SK-N-SH (cell line): ENCODE results near the gene NOCT. TPM values are rescaled to one million over a fixed set of nuclear protein-coding genes. Genes with fewer than 3 reads are reported as not detected.

Experiments
- CTCF ChIA-PET: fragments of 300-600, 350-600 bp; formaldehyde crosslinking; extraction: SDS; loops from one replicate; lab custom pipeline; 2021; lab: Yijun Ruan, JAX
- POLR2A ChIA-PET: fragments of 350-600 bp; sonication (Branson Sonifier 250); formaldehyde crosslinking; extraction: SDS; loops from one replicate; lab custom pipeline; 2020; ENCODE audit warnings: antibody characterized with exemption, inconsistent platforms; lab: Yijun Ruan, JAX
- DNase-seq: peaks from one replicate; pipeline ENCODE4 v3.0.0; 2012
- H2AFZ ChIP-seq: fragments of 200-600 bp; sonication (generic); 2 replicates; pipeline ENCODE4 v1.8.1; 2016; ENCODE audit warnings: antibody characterized with exemption, mild to moderate bottlenecking, low read depth
- H3F3A ChIP-seq: fragments of 200-600 bp; sonication (generic); replicated peaks from 2 replicates; pipeline ENCODE3; 2016; ENCODE audit warnings: antibody characterized with exemption, mild to moderate bottlenecking; ENCODE audit not compliant: insufficient read depth
- H3K27ac ChIP-seq, 2 experiments: fragments of 200-500 bp in 1 of 2; fragments of 200-600 bp in 1 of 2; sonication (Bioruptor generic) in 1 of 2; sonication (generic), shearing (Covaris generic) in 1 of 2; 2 replicates each; pipeline versions ENCODE4 v1.5.1 to v1.6.1; 2014 to 2016; ENCODE audit warnings: low read depth in 2 of 2, inconsistent platforms in 1 of 2, low read length in 1 of 2, mild to moderate bottlenecking in 1 of 2, mixed read lengths in 1 of 2
- H3K27me3 ChIP-seq: fragments of 200-600 bp; sonication (generic), shearing (Covaris generic); 2 replicates; pipeline ENCODE4 v1.6.1; 2016; ENCODE audit warnings: mixed run types; ENCODE audit not compliant: insufficient read depth
- H3K36me3 ChIP-seq, 2 experiments: fragments of 200-500 bp in 1 of 2; fragments of 200-600 bp in 1 of 2; sonication (Bioruptor generic) in 1 of 2; sonication (generic) in 1 of 2; replicated peaks in 1 of 2; 2 replicates each; pipeline versions ENCODE3 to v1.5.1; 2014 to 2016; ENCODE audit warnings: low read length in 1 of 2, mild to moderate bottlenecking in 1 of 2; ENCODE audit not compliant: insufficient read depth in 2 of 2, control insufficient read depth in 1 of 2
- H3K4me1 ChIP-seq, 2 experiments: fragments of 200-500 bp in 1 of 2; fragments of 200-600 bp in 1 of 2; sonication (Bioruptor generic) in 1 of 2; sonication (generic), shearing (Covaris generic) in 1 of 2; 2 replicates each; pipeline versions ENCODE4 v1.5.1 to v1.6.1; 2014 to 2016; ENCODE audit warnings: low read depth in 1 of 2, low read length in 1 of 2, mixed run types in 1 of 2; ENCODE audit not compliant: insufficient read depth in 2 of 2, control insufficient read depth in 1 of 2
- H3K4me2 ChIP-seq: fragments of 200-600 bp; sonication (generic), shearing (Covaris generic); 2 replicates; pipeline ENCODE4 v1.6.1; 2017; ENCODE audit warnings: mixed run types
- H3K4me3 ChIP-seq, 2 experiments: fragments of 200-500 bp in 1 of 2; fragments of 200-600 bp in 1 of 2; sonication (Bioruptor generic) in 1 of 2; sonication (generic), shearing (Covaris generic) in 1 of 2; 2 replicates each; pipeline versions ENCODE4 v1.5.1 to v1.8.1; 2014 to 2016; ENCODE audit warnings: low read depth in 2 of 2, inconsistent platforms in 1 of 2, low read length in 1 of 2, mild to moderate bottlenecking in 1 of 2, mixed read lengths in 1 of 2, moderate library complexity in 1 of 2
- H3K79me2 ChIP-seq: fragments of 200-600 bp; sonication (generic); 2 replicates; pipeline ENCODE4 v1.8.1; 2017; ENCODE audit warnings: mild to moderate bottlenecking; ENCODE audit not compliant: insufficient read depth
- H3K9ac ChIP-seq: fragments of 200-600 bp; sonication (generic); 2 replicates; pipeline ENCODE4 v1.6.1; 2017; ENCODE audit warnings: mixed run types
- H3K9me2 ChIP-seq: fragments of 200-600 bp; sonication (generic); 2 replicates; pipeline ENCODE4 v1.6.1; 2017; ENCODE audit warnings: mixed run types
- H3K9me3 ChIP-seq: fragments of 200-600 bp; sonication (generic); 2 replicates; pipeline ENCODE4 v1.6.1; 2017; ENCODE audit warnings: mixed run types, mild to moderate bottlenecking, moderate library complexity
- H4K20me1 ChIP-seq: fragments of 200-600 bp; sonication (generic); 2 replicates; pipeline ENCODE4 v1.6.1; 2017; ENCODE audit warnings: mild to moderate bottlenecking, mixed run types; ENCODE audit not compliant: insufficient read depth
- CTCF ChIP-seq: fragments of 200-600 bp; sonication (generic); IDR thresholded peaks from 2 replicates; pipeline ENCODE4 v1.6.1; 2017; ENCODE audit warnings: antibody characterized with exemption, mild to moderate bottlenecking, moderate library complexity
- FOSL2 ChIP-seq: IDR thresholded peaks from 2 replicates; pipeline ENCODE4 v1.4.0; 2012; ENCODE audit warnings: low read depth, mild to moderate bottlenecking, moderate library complexity, borderline replicate concordance
- JUND ChIP-seq: IDR thresholded peaks from 2 replicates; pipeline ENCODE4 v1.4.0; 2012
- MAX ChIP-seq: IDR thresholded peaks from 2 replicates; pipeline ENCODE4 v1.4.0; 2012; ENCODE audit warnings: low read depth
- NRF1 ChIP-seq: IDR thresholded peaks from 2 replicates; pipeline ENCODE4 v1.6.1; 2012; ENCODE audit warnings: low read depth, mild to moderate bottlenecking, low read length
- PBX3 ChIP-seq: IDR thresholded peaks from 2 replicates; pipeline ENCODE4; 2012
- RXRA ChIP-seq: IDR thresholded peaks from 2 replicates; pipeline ENCODE4 v1.4.0; 2012; ENCODE audit warnings: low read depth, mild to moderate bottlenecking, borderline replicate concordance
- SMC3 ChIP-seq: IDR thresholded peaks from 2 replicates; pipeline ENCODE4 v1.6.1; 2012; ENCODE audit warnings: low read depth, low read length, improper control_type of control experiment
- TAF1 ChIP-seq: IDR thresholded peaks from 2 replicates; pipeline ENCODE4 v1.6.1; 2012; ENCODE audit warnings: low read depth, mild to moderate bottlenecking, low read length, moderate library complexity, borderline replicate concordance
- USF1 ChIP-seq: IDR thresholded peaks from 2 replicates; pipeline ENCODE4 v1.4.0; 2012; ENCODE audit warnings: low read depth, borderline replicate concordance
- WGBS: methylation state at CpG from one replicate; pipeline ENCODE4 v1.1.6; 2017; ENCODE audit warnings: low lambda C conversion rate; 5-methylcytosine and 5-hydroxymethylcytosine counted together
- polyA plus RNA-seq, 3 experiments: library from polyadenylated mRNA; depleted of rRNA; stranded (reverse); fragments of >200 nt; gene quantifications; 2 replicates each; pipeline ENCODE4 v1.2.3, GENCODE V29; 2012
- TF ChIP-seq, protein P1 (sequence below): IDR thresholded peaks from 2 replicates; pipeline ENCODE4 v1.6.1; 2012; ENCODE audit warnings: mild to moderate bottlenecking, low read depth, low read length, moderate library complexity

NOCT gene
- polyA plus RNA-seq, 1 of the 3 experiments (the other 2 are of a cell fraction) = 3.8 TPM

- no peaks in the 10 kb centered on the region for H3K9me3 ChIP-seq
- no peak overlapping the region for H2AFZ ChIP-seq
- H3K79me2 ChIP-seq = peaks cover 76% of the 10 kb centered on the region
- no peak for DNase-seq
- H3K4me2 ChIP-seq = no peak overlapping the region
- H3K27ac ChIP-seq = no peak overlapping the region
- no peaks in the 10 kb centered on the region for H3K27me3 ChIP-seq
- H3K9me2 ChIP-seq = no peaks in the 10 kb centered on the region
- peaks cover 24% of the 10 kb centered on the region for H3F3A ChIP-seq
- H3K36me3 ChIP-seq = peaks cover 53 to 72% of the 10 kb centered on the region in 2 experiments
- ChIA-PET CTCF (interaction anchor here (2.1 to 2.6 kb wide), 2 partner anchors 23 kb away, joined by 10 read pairs; no protein-coding TSS in a partner anchor), POLR2A (no interaction called here)
- H3K9ac ChIP-seq = no peak overlapping the region
- no peak overlapping the region for H3K4me3 ChIP-seq
- peaks cover 19% of the 10 kb centered on the region for H4K20me1 ChIP-seq
- WGBS = 100% methylated on average over 1 of the region's 1 CpG
- H3K4me1 ChIP-seq = 0 out of 4 replicates have a peak, but pooled peaks cover 0 to 4% of the 10 kb centered on the region in 2 experiments
- no peak for TF ChIP-seq SMC3
Measured at GRCh38 chr4:139053909-139054308, 38.3 kb downstream of the NOCT start.

DNA sequence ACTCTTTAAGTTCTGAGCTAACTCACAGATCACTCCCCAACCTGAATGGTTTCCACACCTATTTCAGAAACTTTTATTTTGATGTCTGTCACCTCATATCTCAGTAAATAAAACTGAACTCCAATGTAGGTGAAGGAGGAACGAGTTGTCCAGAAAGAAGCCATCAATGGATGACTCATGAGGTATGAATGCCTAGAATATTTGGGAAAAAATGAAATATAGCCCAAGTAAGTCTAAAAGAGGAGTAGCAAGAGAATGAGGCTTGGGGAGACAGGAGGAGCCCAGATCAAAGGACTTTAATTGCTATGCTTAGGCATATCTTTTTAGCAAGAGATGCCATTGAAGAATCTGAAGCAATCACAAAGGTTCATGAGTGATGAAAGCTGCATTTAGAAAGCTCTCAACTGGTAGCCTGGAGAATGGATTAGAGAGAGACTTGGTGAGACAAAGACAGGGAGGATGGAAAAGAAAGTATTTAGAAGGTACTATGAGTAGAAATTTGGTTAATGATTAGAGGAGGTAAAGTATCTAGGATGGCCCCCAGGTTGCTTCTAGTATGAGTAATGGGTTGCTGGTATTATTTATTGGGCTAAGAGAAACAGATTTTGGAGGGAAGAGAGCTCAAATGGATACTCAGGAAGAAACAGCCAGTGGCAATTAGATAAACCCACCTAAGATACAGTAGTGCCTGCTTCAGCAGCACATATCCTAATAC lies 39.4 kb downstream of the NOCT start:
- CTCF ChIA-PET = interaction anchor here (2.1 kb wide), 1 partner anchor 24 kb away, joined by 10 read pairs; no protein-coding TSS in a partner anchor
- no peaks in the 10 kb centered on the region for H3K9me2 ChIP-seq
- H3K9me3 ChIP-seq = no peaks in the 10 kb centered on the region

More for the DNA sequence above, 39.4 kb downstream of the NOCT start:
- Histone ChIP-seq H3K4me1 (0 out of 4 replicates have a peak, but pooled peaks cover 0 to 4% of the 10 kb centered on the region in 2 experiments), H3K27me3 (no peaks in the 10 kb centered on the region), H4K20me1 (peaks cover 19% of the 10 kb centered on the region), H3K79me2 (peaks cover 66% of the 10 kb centered on the region), H3F3A (peaks cover 32% of the 10 kb centered on the region), H3K27ac (peak overlapping the region in 1 of 2 experiments; percentile 6; a peak in 1 of 4 replicates), H3K9ac (no peak overlapping the region), H3K4me3 (no peak overlapping the region), H3K36me3 (peaks cover 55 to 71% of the 10 kb centered on the region in 2 experiments), H2AFZ (no peak overlapping the region), H3K4me2 (no peak overlapping the region)
- no peak for DNase-seq
- POLR2A ChIA-PET = no interaction called here
- 18% methylated on average over 1 of the region's 1 CpG for WGBS
- TF ChIP-seq TAF1 (no peak), NRF1 (no peak), FOSL2 (peak; percentile 41; the same call in 1 of the 2 replicates), PBX3 (peak; percentile 13; the same call in 1 of the 2 replicates), JUND (peak; percentile 39), RXRA (no peak), MAX (no peak), USF1 (no peak), CTCF (no peak)
- TF ChIP-seq, protein P1, sequence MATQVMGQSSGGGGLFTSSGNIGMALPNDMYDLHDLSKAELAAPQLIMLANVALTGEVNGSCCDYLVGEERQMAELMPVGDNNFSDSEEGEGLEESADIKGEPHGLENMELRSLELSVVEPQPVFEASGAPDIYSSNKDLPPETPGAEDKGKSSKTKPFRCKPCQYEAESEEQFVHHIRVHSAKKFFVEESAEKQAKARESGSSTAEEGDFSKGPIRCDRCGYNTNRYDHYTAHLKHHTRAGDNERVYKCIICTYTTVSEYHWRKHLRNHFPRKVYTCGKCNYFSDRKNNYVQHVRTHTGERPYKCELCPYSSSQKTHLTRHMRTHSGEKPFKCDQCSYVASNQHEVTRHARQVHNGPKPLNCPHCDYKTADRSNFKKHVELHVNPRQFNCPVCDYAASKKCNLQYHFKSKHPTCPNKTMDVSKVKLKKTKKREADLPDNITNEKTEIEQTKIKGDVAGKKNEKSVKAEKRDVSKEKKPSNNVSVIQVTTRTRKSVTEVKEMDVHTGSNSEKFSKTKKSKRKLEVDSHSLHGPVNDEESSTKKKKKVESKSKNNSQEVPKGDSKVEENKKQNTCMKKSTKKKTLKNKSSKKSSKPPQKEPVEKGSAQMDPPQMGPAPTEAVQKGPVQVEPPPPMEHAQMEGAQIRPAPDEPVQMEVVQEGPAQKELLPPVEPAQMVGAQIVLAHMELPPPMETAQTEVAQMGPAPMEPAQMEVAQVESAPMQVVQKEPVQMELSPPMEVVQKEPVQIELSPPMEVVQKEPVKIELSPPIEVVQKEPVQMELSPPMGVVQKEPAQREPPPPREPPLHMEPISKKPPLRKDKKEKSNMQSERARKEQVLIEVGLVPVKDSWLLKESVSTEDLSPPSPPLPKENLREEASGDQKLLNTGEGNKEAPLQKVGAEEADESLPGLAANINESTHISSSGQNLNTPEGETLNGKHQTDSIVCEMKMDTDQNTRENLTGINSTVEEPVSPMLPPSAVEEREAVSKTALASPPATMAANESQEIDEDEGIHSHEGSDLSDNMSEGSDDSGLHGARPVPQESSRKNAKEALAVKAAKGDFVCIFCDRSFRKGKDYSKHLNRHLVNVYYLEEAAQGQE = no peak
